ENCODE data around the gene SOHLH1.

The SOHLH1 gene

DNA sequence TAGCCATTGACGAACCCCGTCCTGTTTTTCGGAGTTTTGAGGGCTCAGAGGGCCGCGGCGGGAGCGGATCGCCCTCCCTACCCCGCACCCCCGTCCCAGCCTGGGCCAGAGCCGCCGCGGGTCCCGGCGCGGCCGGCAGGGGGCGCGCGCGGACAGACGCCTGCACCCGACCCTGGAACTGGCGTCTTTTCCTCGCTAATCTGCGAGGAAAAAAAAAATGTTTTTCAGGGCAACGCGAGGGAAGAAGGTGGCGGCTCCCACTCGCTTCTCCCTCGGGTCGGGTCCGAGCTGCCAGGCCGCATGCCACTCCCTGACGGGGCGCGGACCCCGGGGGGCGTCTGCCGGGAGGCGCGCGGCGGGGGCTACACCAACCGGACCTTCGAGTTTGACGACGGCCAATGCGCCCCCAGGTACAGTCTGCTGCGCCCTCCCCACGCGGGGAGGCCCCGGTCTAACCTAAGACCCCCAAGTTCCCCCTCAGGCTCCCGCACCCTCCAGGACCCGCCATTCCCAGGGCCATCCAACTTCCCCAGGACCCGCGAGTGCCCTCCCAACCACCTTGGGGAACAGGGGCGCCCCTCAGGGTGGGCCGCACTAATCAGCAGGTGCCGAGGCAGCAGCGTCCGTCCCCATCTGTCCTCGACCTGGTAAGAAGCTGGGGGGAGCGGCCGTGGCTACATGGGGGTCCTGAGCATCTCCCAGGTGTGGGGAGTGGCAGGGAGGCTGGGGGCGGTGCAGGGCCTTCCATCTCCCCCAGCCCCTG, 2.9 kb upstream of the SOHLH1 start, which contains the start of gene KCNT1:
KCNT1 (plus strand) TSS at position 227 of the 763 bp plus-strand sequence; CDS start at position 301, 74 bp downstream.
- DNase-seq (ENCODE audit: low spot score), result peak; percentile 99

DNA sequence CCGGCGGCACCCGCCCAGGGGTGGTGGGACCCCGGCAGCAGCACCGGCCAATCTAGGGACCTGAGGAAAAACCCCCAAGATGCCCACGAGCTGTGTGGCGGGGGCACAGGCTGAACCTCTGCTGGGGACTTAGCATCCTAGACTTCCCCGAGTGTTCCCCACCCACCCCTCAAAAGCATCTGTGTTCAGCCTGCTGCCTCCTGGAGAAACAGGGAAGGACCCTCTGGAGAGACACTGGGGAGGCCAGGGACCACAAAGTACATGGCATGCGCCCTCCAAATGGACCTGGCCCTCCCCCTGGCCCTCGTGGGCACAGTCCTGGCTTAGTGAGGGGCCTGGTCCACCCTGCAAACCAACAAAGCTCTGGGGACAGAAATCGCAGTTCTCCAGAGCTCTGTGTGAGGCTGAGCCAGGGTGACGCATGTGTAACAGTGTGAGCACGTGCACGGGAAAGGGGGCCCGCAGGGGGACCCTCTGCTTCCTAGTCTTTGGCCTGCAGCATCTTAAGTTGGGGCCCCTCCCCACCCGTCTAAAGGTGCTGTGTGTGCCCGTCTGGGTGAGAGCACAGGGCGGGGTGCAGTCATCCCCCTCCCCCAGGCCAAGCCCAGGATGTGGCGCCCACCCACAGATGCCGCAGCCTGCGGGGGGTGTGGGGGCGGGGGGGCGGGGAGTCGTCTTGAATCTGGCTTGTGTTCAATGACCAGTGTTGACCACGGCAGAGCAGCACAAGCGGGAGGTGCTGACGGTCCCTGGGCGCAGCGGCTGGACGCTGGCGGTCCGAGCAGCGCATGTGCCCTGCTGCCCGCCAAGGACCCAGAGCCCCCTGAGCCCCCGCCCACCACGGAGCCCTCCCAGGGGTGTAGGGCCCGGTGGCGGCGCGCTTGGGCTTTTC, 2.0 kb upstream of the SOHLH1 start:
- no peak for DNase-seq (ENCODE audit: low spot score)

DNA sequence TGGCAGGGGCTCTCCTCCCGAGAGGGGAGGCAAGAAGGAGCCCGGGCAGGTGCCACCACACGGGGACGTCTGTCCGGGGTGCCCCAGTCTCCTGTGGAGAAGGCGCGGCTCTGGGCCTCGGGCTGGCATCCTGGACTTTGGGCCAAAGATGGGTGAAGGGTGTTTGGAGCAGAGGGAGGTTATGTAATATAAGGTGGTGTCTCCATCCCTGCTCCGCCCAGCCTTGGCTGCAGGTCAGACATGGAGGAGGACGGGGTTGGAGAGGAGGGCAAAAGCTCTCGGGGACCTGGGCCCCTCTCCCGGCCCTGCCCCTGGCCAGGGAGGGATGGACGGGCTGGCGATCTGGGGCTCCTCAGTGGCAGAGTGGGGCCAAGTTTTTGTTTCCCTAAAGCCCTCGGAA, 1.2 kb upstream of the SOHLH1 start:
- no peak for DNase-seq (ENCODE audit: low spot score)

GRCh38 chr9:135698767-135699166, 514 bp downstream of the SOHLH1 start:
- no peak for DNase-seq (ENCODE audit: low spot score)

DNA sequence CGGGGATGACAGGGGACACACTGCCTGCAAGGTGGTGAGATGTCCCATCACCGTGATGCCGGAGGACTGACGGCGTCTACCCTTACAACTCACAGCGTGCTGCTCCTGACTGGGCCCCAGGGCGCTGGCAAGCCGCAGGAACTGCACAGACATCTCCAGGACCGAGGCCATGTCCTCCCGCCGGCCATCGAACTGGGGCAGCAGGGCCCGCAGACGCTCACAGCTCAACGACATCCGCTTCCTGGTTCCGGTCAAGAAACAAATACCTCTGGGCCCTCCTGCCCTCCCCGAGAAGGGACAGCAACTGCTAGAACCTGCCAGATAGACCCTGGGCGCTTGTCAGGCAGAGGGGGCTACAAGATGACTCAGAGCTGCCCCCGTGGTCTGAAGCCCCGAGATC, 1.0 kb downstream of the SOHLH1 start:
- no peak for DNase-seq (ENCODE audit: low spot score)

GRCh38 chr9:135697226-135697625, 2.1 kb downstream of the SOHLH1 start:
- no peak for DNase-seq (ENCODE audit: low spot score)

DNA sequence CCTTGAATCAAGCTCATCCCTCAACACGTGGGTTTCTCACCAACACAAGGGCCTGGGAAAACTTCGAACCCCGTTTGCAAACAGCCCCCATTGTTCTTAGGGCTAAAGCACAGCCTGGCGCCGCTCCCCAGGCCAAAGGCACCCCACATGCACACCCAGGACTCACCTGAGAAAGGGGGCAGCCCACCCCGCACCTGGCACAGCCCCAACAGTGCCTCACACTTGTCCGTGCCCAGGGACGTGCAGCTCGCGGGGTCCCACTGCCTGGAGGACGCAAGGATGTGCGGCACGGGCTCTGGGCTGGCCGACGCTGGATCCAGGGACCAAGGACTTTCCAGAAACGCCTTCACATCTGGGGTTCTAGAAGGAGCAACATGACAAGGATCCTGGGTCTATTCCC, 2.8 kb downstream of the SOHLH1 start:
- no peak for DNase-seq (ENCODE audit: low spot score)

GRCh38 chr9:135695642-135696041, 3.6 kb downstream of the SOHLH1 start:
- DNase-seq (ENCODE audit: low spot score), result no peak

DNA sequence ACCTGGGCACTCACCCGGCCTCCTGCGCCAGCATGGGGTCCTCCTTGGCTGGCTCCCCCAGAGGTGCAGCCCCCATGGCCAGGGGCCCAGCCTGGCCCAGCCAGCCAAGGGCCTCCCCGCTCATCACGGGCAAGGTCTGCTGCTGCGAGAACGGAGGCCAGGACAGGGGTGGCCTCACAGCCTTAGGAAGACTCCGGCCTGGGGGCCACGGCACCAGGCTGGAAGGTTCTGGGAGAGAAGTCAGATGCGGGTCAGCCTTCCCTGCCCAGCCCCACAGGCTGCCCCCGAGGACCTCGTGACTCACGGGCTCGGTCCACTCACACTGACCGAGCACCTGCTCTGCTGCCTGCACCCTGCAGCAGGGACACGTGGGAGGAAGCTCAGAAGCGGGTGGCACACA, 4.2 kb downstream of the SOHLH1 start:
- DNase-seq (ENCODE audit: low spot score), result no peak

DNA sequence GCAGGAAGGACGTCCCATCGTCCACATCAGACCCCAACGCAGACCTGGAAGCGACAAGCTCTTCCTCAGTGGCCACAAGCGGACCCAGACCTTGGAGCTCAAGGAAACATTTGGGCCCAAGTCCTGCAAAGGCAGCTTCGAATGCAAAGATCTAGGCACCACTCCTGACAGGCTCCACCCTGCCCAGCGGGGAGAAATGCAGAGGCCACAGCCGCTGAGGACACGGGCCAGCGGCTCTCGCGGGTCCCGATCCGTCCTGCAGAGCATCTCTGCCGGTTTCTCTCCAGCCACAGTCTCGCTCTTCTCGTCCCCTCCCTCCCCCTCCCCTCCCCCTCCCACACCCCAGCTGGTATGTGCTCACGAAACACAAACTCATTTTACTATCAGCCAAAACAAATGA, 4.9 kb downstream of the SOHLH1 start:
- no peak for DNase-seq (ENCODE audit: low spot score)

DNA sequence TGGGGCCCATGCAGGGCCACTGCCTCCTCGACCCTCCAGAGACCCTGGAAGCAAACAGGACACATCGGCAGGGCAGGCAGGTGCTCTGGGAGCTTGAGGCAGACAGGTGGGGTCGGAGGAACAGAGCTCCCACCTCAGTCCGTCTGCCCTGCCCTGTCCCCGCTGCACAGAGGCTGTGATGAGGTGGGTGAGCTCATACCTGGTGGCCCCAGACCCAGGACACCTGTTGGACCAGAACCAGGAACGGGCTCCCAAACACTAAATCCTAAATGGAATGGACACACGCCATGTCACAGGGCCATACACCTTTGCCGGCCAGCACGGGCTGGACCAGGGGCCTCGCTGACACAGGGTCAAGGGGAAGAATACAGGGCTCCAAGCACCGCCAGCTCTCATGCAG, 5.5 kb downstream of the SOHLH1 start:
- no peak for DNase-seq (ENCODE audit: low spot score)

DNA sequence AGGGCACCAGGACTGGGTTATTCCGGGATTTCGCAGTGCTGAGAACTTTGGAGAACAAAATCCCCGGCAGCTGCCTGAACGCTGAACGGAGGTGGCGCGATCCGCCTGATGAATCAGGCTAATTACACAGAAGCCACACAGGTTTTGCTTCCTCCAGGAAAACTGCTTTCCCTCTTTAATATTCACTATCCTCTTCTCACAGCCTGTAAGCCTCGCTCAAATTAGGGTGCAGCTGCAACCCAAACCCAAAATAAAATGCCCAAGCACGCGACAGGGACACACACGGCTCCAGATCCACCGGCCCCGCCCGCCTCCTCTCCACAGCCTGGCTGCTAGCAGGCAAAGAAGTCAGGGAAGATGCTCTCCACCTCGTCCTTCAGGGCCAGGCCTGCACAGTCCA, 6.0 kb downstream of the SOHLH1 start:
- no peak for DNase-seq (ENCODE audit: low spot score)

DNA sequence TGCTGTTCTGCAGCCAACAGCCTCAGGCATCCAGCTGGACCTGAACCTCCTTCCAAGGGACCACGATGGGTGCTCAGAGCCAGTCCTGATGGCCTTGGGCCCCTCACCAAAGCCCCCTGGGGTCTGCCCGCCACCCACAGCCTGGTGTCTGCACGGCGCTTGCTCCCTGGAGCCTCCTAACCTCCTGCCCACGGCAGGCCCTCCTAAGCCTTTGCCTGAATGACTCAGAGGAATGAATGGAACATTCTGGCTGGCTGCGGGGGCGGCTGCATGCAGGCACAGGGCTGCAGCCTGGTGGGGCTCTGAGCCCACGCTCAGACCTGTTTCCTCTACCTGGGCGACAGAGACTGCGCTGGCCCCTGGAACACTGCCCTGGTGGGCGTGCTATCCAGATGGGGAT, 6.9 kb downstream of the SOHLH1 start:
- DNase-seq (ENCODE audit: low spot score), result peak; percentile 62

GRCh38 chr9:135690836-135691570, 8.3 kb downstream of the SOHLH1 start:
- no peak for DNase-seq (ENCODE audit: low spot score)

DNA sequence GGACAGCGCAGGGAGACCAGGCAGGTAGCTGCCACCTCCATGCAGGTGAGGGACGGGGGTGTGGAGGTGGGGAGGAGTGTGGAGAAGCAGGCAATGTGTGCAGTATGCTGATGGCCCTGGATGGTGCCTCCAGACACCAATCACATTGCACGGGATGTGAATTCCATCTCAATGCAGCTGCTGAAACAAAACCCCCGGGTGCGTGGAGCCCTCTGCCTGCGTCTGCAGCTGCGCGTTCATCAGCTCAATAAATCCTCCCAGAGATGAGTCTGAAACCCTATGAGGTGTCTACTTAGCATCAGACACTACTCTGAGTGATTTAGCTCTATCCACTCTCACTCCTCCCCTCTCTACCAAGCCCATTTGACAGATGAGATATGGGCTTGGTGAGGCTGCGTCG, 10.3 kb downstream of the SOHLH1 start:
- no peak for DNase-seq (ENCODE audit: low spot score)

DNA sequence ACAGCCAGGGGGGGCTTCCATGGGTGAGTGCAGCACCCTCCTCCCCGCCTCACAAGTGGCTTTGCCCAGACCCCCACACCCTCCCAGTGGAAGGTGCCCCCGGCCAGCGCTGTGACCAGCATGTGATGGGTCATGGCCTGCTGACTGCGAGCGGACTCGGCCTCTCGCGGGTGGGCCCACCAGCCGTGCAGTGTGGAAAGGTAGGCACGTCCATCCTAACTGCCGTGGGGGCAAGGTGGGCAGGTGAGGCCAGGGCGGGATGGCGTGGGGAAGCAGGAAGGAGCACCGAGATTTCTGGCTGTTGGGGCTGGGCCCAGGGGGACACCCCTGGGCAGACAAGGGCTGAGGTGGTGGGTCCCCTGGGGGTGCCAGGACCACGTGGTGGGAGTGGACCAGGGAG, 12.1 kb downstream of the SOHLH1 start:
- no peak for DNase-seq (ENCODE audit: low spot score)

DNA sequence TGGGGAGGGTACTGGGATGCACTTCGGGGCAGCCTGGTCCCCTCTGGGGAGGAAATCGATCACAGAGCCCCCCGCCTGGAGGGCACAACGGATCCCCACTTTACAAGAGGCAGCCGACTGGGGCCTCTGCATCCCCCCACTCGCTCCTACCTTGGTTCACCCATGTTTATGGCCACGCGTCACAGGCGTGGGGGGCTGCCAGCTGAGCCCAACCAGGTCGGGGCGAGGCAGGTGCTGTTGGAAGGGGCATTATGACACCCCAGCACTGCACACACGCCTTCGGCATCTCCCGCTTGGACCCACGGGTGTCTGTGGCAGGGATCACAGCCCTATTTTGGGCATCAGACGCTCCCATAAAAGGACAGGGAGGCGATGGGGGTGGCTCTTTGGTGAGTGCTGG, 14.6 kb downstream of the SOHLH1 start:
- DNase-seq (ENCODE audit: low spot score), result no peak

- DNase-seq (ENCODE audit: low spot score), result no peak
These were observed 15.8 kb downstream of the SOHLH1 start for GRCh38 chr9:135683401-135684034.

- DNase-seq (ENCODE audit: low spot score), result no peak
These were observed 18.1 kb downstream of the SOHLH1 start for GRCh38 chr9:135681161-135681560.

DNA sequence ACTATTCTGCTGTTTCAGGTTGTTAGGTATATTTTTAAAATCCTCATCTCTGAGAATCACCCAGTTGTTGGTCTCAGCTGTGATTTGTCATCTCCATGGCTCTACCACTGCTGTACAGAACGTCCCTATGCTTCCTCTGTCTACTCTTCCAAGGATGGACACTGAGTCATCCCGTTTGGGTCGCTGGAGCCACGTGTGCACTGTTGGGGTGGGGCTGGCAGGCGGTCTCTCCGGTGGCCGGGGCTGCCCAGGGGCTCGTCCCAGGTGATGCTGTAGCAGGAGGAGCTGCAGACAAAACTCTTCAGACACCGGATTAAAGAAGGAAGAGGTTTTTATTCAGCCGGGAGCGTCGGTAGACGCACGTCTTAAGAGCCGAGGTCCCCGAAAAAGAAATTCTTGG, 19.2 kb downstream of the SOHLH1 start:
- no peak for DNase-seq (ENCODE audit: low spot score)

GRCh38 chr9:135678236-135679017, 20.9 kb downstream of the SOHLH1 start:
- no peak for DNase-seq (ENCODE audit: low spot score)
